A673 (cell line): ENCODE results near the gene LGMN.

ENCODE experiments used
- EZH2 ChIP-seq: fragments of 200-600 bp; sonication (generic); IDR thresholded peaks from 2 replicates; pipeline ENCODE4 v1.6.1; 2017; ENCODE audit warnings: borderline replicate concordance, low read depth, mild to moderate bottlenecking, mixed read lengths, antibody characterized with exemption, low read length; ENCODE audit not compliant: poor library complexity, severe bottlenecking
- TF ChIP-seq, protein P1 (sequence below): fragments of 300-800, 200-600 bp; sonication (generic); conservative IDR thresholded peaks from 2 replicates; pipeline ENCODE4 v1.5.1; 2017; ENCODE audit warnings: low read depth, mild to moderate bottlenecking, antibody characterized with exemption, low read length, moderate library complexity, mixed read lengths

DNA sequence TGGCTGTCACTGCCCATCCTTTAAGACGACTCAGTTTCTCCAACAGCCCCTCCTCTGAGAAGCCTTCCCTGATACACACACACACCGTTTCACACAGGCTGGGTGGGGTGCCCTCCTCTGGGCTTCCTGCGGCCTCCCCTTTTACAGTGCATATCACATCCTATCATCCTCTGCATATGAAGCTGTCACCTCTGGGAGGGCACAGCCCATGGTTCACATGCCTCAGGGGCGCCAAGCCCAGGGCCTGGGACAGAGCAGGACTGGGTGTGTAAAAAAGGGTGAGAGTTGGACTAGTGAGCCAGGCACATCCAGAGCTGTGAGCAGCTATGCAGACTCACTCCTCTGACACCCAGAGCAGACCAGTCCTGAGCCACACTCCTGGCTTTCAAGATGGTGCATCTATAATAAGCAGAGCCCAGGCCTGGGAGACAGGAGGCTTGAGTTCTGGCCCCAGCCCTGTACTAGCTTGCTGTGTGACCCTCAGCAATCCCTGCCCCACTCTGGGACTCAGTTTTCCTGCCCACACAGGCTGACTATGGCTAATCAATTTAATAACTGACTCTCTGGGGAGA, 62.6 kb downstream of the LGMN start:
- TF ChIP-seq, protein P1, sequence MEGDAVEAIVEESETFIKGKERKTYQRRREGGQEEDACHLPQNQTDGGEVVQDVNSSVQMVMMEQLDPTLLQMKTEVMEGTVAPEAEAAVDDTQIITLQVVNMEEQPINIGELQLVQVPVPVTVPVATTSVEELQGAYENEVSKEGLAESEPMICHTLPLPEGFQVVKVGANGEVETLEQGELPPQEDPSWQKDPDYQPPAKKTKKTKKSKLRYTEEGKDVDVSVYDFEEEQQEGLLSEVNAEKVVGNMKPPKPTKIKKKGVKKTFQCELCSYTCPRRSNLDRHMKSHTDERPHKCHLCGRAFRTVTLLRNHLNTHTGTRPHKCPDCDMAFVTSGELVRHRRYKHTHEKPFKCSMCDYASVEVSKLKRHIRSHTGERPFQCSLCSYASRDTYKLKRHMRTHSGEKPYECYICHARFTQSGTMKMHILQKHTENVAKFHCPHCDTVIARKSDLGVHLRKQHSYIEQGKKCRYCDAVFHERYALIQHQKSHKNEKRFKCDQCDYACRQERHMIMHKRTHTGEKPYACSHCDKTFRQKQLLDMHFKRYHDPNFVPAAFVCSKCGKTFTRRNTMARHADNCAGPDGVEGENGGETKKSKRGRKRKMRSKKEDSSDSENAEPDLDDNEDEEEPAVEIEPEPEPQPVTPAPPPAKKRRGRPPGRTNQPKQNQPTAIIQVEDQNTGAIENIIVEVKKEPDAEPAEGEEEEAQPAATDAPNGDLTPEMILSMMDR: no peak
- TF ChIP-seq EZH2: no peak
